ENCODE data around the gene ZNF628.

The ZNF628 gene

DNA sequence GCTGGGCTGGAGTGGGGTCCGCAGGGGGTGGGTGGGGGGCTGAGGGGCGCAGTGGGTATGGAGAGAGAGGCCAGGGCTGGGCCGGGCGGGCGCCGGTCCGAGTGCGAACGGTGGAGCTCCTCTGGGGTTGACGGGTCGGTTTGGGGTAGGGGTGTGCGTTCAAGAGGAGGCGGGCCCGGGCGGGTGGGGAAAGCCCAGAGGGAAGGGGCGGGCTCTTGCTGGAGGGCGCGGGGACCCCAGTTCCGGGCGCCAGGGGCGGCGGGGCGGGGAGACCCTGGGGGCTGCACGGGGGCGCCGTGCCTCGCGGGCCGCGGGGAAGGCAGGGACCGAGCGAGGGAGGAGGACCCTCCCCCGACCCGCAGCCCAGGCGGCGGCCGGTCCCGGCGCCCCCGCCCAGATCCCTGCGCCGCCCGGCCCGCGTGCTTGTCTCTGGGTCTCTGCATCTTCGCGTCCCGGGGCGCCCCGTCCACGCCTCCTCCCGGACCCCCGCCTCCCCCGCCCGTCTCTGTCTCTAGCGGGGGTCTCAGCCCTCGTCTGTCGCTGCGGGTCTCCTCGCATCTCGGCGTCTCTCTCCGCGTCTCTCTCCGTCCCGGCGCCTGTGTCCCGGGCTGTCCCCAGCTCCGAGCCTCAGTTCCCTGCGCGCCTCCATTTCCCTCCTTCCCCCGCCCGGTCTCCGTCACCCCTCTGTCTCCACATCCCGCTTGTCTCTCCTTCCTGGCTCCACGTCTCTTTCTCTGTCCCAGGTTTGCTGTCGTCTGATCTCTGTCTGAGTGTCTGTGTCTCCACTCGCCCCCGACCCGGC, 25.1 kb upstream of the ZNF628 start:
- no peak for DNase-seq

DNA sequence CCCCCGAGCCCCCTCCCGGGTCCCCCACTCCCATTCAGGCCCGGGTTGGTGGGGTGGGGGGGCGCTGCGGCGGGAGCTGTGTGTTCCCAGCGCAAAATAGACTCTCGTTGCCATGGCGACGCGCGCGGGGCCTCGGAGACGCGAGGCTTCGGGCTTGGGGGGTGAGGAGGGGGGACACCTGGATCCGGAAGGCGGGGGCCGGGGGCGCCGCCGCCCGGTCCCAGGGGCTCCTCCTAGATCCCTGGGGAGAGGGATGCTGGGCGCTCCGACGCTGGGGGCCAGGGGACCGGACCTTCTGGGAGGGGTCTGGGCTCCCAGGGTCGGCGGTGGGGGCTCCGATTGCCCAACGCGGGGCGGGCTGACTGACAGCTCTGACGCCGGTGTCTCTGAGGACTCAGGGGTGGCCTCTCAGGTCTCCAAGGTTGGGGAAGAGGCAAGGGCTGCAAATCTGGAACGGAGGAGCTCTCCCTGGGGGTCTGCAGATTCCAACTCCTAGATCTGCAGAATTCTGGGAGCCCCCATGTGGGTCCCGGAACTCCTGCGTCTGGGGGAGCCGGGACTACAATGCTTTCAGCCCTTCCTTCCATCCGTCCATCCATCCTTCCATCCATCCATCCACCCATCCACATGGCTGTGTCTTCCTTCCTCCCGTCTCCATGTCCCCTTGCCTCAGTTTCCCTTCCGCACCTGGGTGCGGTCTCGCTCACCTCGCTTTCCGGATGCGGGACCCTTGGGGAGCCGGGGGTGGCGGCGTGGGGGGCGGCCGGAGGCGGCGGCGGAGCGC, 24.3 kb upstream of the ZNF628 start:
- no peak for DNase-seq

DNA sequence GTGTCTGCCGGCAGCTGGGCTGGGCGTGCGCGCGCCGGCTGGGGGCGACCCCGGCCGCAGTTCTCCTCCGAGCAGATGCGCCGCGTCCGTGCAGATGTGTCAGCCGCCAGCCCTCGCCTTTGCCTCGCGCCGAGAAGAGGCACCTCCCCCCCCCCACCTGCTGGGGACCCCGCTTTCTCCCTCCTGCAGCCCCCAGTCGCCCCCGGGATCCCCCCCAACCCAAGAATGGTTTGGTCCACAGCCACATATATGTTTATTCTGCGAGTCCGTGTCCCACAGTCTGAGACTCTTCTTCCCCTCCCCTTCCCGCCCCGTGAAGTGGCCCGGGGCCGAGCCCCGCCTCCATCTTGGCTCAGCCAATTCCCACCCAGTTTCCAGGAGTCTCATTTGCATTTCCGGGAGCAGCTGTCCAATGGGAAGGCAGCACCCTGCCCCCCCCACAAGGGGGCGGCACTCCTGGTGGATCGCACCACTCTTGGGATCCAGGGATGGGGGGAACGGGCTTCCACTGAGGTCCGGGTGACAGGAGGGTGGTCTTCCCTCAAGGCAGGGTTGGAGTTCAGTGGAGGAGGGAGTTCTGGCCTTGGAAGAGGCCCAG, 23.6 kb upstream of the ZNF628 start:
- no peak for DNase-seq

DNA sequence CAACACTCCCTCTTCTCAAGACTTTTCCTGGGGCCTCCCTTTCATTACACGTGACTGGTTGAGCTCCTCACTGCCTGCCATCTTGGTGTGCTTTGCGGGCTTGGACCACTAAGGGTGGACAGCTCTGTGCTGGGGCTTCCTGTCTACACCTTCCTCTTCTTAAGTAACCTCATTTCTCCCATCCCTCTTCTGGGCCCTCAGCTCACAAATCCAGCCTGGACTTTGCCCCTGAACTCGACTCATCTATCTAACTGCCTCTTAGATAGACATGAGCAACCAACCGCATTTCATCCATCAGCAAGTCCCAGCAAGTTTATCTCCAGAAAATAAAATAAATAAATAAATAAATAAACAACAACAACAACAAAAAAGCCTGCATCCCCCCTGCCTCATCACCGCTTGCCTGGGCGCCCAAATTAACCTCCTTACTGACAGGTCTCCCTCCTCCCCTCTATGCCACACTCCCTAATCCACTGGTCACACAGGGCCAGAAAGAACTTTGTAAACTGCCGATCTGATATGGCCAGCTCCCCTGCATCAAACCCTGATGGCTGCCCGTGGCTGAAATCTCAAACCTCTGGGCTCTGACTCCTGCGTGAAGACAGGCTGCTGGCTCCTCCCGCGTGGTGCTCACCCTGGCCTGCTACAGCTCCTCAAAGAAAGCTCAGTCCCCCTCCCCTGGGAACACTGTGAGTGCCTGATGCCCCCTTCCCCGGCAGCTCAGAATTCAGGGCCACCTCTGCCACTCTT, 22.7 kb upstream of the ZNF628 start:
- no peak for DNase-seq

DNA sequence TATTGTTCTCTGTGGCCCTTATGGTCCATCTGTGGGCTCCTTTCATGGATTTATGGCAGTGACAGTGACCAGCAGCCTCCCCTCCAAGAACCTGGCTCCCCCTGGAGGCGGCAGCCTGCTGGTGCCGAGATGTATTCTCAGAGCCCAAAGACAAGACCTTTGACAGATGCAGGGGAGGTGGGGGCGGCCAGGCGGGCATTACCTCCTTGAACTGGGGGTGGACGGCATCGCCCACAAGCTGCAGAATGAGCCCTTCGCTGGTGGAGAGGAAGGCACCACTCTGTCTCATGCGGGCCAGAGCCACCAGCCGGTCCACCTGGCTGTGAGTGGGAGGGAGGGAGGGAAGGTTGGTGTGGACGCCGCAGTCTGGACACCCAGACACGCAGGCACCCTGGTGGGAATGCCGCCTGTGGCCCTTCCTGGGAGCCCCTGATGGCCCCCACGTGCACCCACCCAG, 21.6 kb upstream of the ZNF628 start:
- peak; percentile 49 for DNase-seq

DNA sequence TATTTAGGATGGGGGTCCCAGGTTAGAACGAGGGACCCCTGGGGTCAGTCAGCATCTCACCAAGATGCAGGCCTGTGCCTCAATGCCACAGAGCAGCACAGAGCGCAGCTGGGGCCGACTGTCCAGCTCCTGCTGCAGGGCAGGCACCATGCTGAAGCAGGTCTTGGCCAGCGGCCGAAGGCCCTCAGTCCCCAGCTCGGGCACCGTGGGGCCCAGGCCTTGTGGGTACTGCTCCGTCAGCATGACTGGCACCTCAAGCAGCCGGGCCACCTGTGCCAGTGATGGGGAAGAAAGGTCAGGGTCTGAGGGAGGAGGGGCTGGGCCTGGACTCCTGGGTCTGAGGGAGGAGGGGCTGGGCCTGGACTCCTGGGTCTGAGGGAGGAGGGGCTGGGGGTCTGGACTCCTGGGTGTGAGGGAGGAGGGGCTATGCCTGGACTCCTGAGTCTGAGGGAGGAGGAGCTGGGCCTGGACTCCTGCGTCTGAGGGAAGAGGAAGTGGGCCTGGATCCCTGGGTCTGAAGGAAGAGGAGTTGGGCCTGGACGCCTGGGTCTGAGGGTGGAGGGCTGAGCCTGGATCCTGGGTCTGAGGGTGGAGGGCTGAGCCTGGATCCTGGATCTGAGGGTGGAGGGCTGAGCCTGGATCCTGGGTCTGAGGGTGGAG, 20.7 kb upstream of the ZNF628 start:
- DNase-seq, result no peak

DNA sequence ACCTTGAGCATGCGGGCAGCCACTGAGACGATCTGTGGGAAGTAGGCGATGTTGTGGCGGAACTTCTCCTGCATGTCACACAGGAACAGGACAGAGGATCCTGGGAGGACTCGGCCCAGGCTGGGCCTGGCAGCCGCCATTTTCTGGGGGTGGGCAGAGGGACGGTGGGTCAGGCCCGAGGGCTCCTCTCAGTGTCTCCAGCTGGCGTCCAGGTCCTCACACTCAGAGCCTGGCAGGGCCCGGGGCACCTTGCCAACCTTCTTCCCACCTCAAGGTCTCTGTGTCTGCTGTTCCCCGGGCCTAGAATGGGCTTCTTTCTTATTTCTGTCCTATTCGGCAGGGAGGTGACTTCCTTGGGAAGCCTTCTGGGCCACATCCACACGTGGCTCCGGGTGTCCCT, 20.1 kb upstream of the ZNF628 start:
- DNase-seq, result no peak

DNA sequence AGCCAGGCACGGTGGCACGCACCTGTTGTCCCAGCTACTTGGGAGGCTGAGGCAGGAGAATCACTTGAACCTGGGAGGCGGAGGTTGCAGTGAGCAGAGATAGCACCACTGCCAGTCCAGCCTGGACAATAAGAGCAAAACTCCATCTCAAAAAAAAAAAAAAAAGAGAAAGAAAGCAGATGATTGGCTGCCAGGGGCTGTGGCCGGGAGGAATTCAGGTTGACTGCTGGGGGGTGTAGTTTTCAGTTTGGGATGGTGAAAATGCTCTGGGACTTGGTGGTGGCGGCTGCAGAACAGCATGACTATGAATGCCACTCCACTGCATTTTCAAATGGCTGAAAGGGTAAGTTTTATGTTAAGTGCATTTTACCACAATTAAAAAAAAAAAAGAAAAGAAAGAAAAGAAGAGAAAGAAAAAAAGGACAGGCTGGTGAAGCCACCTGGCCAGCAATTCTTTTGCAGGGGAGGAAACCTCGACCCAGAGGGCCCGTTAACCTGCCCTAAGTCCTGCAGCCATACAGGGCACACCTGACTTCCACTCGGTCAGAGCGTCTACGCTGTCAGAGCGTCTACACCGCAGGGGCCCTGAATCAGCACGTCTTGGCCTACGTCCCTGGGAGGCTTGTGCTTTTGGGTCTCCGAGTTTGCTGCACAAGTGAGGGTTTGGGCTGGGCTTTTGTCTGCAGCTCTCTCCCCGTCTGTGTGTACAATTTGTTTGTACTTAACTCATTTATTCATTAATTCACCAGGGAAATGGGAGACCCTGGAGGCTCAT, 18.5 kb upstream of the ZNF628 start:
- DNase-seq, result no peak

DNA sequence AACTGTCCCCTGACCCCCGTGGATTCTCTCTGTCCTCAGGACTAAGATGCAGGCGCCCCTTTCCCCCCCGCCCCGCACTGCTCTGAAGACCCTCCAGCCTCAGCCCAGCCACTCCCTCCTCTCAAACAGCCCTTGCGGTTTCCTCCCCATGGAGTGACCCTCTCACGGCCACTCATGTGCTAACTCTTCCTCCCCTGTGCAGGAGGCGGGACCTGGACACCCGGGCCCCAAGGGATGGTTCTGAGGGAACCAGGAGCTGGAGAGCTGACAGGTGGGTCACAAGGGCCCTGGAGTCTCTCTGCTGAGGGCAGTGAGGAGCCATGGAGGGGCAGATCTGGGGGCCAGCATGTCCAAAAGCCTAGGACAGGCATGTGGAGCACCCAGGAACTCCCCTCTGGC, 16.9 kb upstream of the ZNF628 start:
- no peak for DNase-seq

DNA sequence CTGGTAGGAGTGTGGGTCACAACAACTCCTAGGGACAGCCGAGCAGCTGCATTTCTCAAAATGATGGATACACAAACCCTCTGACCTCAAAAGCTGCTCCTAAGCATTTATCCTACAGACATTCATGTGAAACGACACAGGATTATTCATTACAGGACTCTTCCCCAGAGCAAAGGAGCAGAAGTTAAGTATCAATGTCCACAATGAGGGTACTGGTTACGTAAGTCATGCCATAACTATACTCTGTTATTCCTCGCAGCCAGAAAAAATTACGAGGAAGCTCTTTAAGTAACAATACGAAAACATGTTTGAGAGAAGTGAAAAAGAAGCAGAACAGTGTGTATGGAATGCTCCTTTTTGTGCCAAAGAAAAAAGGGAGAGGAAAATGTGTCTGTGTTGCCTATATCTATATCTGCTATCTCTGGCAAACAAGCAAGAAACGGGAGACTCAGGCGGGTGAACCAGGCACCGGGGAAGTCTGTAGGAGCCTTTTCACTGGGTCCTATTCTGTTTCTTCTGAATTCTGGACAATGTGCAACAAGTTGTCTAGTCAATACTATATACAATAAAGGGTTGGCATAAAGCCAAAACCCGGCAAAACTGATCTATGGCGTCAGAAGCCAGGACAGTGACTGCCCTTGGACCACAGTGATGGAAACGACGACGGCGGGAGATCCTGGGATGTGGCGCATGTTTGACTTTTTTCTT, 16.3 kb upstream of the ZNF628 start:
- DNase-seq, result no peak

DNA sequence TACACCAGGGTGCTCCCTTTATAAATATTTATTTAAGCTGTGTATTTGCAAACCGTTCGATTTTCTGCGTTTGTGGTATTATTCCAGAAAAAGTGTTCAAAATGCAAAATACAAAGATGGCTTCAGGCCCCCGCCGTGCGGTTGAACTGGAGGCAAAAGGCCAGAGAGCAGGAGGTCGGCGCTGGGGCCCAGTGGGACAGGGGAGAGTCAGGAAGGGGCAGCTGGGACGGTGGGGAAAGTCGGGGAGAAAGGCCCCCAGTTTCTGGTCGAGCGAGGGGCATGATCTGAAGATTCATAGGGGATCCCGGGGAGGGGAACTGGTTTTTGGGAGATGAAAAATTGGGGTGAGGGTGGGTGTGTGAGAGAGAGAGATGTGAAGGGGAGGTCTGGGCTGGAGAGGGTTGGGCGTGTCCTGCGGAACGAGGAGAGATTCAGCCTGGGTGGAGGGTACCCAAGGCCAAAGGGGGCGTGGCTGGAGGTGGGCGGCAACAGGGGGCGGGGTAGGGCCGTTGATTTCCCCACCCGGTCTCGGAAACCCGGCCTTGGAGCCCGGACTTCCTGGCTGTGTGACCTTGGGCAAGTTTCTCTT, 15.7 kb upstream of the ZNF628 start:
- DNase-seq, result peak; percentile 50

DNA sequence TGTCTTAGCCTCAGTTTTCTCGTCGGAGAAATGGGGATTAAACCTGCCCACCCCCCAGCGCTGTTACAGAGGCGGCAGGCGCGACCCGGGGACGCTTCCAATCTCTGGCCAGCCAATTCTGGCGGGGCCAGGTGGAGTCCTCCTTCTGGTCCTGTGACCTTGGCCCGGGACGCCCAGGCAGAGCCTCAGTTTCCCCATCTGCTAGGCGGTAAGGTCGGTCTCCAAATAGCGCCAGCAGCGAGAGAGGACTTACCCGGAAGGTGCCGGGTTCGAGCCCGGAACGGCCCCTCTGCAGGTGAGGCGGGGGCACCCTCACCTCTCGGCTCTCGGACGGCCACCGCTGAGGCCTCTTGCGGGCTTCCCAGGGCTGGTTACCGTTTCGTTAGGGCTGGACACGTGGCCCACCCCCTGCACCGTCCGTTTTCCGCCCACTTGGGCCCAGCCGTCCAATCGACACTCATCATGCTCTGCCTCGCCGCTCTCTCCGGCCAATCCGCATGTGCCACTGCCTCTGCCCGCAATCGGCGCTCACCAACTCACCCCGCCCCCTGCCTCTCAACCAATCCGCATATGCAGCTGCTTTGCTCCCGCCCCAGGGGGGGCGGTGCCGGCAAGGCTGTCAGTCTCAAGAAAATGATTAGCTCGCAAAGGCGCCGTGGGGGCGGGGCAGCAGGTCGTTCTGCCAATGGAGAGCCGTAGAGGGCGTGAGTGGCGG, 15.0 kb upstream of the ZNF628 start, which contains the start of gene ISOC2:
ISOC2 (minus strand) TSS at position 384 of the 715 bp plus-strand sequence. CDS start 5,156 bp downstream, outside the sequence.
- peak; percentile 100 for DNase-seq

DNA sequence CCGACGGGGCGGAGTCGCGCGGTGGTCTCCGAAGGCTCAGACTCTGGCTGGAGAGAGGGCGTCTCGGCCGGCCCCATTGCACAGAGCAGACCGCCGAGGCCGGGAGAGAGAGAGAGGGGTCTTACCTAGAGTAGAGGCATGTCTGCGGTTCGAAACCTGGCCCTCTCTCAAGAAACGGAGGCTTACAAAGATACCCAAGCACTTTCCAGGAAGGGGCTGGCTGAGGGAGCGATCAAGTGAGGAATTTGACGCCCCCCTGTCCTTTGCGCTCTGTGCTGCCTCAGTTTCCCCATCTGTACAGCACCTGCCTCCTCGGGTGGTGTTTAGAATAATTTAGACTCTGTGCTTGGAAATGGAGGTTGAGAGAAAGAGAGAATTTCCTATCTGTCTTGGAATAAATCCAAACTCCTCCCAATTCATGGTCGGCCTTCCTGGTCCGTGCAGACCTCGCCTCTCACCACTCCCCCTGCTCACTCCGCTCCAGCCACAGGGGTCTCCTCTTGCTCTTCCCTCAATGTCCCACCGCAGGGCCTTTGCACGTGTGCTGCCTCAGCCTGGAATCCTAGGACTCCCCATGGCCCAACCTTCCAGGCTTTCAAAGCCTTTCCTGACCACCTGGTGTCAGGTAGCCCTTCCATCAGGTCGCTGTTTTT, 14.3 kb upstream of the ZNF628 start:
- no peak for DNase-seq

DNA sequence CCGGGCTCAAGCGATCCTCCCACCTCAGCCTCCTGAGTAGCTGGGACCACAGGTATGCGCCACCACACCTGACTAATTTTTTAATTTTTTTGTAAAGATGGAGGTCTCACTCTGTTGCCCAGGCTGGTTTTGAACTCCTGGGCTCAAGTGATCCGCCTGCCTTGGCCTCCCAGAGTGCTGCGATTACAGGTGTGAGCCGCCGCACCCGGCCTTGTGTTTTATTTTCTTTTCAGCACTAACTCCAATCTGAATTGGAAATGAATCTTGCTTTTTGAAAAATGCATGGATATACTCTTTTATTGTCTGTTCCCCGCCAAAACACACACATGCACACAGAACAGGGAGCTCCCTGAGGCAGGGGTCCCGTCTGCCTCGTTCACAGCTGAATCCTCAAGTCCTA, 13.7 kb upstream of the ZNF628 start:
- no peak for DNase-seq

DNA sequence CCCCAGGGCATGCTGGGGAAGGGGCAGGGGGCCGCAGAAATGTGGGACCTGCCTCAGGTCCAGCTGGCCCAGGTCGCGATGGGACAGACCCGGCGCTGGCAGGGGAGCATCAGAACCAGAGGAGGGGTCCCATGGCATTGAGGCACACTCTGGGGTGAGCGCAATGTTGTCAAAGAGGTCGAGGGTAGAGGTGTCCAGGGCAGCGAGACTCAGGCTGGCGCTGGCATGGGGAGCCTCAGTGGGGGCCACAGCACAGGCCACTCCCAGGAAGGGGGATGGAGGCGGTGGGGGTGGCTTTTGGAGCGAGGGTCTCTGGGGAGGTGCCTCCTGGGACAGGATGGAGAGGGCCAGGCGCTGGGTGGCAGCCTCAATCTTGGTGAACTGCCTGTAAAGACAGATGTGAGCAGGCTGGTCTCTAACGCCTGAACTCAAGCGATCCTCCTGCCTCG, 12.8 kb upstream of the ZNF628 start:
- DNase-seq, result no peak

DNA sequence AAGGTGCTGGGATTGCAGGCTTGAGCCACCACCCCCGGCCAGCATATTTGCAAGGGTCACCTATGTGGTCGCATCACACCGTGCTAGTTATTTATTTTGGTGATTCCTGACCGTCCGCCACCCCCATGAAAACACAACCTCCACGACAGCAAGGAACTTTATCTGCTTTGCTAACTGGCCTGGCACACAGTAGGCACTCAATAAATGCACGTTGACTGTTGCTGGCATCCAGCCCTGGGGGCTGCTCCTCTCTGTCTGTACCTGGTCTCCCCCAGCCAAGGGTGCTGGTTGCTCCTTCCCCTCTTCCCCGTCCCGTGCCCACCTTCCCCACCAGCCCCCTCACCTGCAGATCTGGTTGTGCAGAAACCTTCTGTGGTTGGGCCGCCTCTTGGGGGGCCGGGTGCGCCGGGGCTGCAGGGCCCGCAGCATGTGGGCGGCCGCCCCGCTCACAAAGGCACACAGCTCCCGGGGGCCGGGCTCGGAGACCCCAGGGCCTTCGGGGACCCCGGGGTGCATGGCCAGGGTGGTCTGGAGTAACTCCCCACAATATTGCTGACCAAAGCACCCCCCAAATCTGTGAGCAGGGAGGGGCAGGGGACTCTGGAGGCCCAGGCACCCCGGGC, 12.3 kb upstream of the ZNF628 start:
- DNase-seq, result no peak

DNA sequence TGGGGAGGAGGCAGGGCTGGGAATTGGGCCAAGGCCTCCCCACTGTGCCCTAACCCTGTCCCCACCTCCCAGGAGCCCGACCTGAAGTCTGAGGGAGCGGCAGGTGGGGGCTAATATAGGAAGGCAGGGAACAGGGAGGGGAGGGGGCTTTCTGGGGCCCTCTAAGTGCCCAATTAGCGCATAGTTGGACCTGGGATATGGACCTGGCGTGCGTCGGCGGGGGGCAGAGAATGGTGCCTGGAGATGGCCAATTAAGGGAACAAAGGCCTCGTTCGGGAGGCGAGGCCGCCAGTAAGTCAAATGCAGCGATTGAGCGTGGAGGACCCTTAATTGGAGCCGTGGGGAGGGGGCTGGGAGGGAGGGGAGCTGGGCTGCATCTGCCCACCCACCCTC, 11.8 kb upstream of the ZNF628 start, which contains the start of gene C19orf85:
C19orf85 (minus strand) TSS at position 90 of the 393 bp plus-strand sequence. CDS start 197 bp downstream, outside the sequence.
- no peak for DNase-seq

DNA sequence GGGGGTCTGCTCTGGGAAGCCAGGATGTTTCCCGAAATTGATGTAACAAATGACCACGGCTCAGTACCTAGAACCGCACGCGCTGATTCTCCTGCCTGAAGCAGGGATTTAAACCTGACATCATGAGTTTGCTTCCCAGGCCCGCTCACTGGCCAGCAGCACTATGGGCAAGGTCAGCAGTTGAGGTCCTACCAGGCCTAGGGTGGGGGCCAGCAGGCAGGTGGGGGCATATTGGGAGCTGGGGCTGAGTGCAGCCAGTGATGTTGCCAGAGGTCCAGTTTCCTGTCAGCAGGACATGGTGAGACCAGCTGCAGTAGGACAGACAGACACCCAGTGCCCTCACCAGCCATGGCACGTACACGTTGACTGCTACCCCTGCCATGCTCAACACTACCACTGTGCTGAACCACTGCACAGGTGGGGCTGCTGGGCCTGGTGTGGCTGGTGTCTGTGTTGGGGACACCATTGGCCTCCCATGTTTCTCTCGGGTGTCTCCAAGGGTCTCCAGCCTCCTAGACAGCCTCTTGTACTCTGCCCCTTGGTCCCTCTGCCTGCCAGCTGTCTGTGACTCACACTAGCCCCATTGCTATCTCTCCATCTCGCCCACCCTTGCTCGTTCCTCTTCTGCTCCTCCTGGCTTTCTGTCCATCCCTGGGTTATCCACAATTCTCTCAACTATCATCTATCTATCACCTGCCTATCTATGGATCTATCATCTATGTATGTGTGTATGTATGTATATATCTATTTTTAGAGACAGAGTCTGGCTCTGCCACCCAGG, 10.8 kb upstream of the ZNF628 start:
- DNase-seq, result no peak

All from stimulated activated CD4-positive, alpha-beta T cell treated with anti-CD3 and anti-CD28 coated beads, Interleukin-12 subunit alpha, Interleukin-12 subunit beta, amount 100 ng/mL, for 4 hours (primary cell).